ENCODE measurements around the gene SSC5D. TPM values are rescaled to one million over a fixed set of nuclear protein-coding genes. Genes with fewer than 3 reads are reported as not detected.

SSC5D gene
- total and polyA plus RNA-seq, 10 of the 15 experiments (the other 5 are each of a cell fraction or from before 2014, with no cell fraction given) = 0.03 to 0.13 (median 0.05) TPM; not detected in 4

DNA sequence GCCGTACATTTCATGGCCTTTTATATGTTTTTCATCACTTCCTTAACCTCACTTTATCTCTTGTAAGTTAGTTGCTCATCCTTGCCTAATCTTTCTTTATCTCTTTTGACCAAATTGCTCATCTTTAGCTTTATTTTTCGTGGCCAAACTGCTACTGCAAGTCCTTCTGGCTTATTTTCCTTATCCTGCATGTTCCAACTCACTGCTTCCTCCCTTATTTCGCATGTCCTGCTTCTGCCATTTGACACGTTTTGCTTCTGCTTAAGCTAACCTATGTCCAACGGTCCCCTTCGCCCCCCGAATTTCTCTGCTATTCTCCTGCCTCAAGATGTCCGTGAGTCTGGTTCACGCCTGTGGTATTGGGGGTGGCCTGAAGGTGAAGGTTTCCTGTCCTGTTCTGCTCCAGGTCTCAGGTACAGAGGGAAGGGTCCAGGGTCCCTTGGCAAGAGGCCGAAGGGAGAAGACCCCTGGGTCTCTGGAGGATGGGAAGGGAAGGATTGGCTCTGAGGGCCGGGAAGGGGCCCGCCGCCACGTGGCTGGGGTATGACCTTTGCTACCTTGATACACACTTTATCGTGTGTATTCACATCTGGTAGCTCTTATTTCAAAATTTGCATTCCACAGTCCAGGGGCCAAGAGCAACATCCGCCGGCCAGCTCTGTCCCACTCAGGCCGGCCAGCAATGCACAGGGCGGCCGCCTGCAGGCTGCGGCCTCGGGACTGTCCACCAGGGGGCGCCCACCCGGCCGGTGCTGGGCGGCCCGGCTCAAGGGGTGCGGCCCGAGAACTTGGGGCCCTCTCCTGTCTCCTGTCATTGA is 20.8 kb upstream of the SSC5D start (continued):
- TF ChIP-seq DPF2 (IDR thresholded peaks at IDR 0.05) = 0 out of 2 replicates have a peak, but pooled peaks have one; percentile 33

DNA sequence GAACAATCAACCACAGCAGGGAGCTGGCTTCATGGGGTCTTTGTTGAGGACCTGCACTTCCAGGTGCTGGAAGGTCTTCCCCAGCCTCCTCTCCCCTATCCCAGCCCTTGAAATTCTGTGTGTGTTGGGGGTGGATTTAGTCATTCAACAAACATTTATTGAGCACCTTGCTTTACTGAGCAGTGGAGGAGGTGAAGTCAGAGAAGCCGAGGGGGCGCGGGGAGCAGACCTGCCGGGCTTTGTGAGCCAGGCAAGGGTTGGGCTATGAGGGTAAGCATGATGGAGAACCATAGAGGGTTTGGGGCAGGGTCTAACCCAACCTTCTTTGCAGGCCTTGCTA is 20.2 kb upstream of the SSC5D start:
- H2AFZ ChIP-seq (ENCODE audit: control insufficient read depth, low read depth, low read length) = peak overlapping the region; percentile 20; the same call in 1 of the 2 replicates
- no peaks in the 10 kb centered on the region for H3K4me1 ChIP-seq (ENCODE audit: control insufficient read depth, insufficient read depth, low read length)
- CTCF ChIA-PET = interaction anchor here (0.9 to 4.8 kb wide), 18 partner anchors 9 to 794 kb away, joined by 3 to 88 read pairs (median 6); partner anchors contain the start of genes KMT5C, NAT14 and ZNF628
- no peaks in the 10 kb centered on the region for H3K36me3 ChIP-seq (ENCODE audit: control insufficient read depth in 2 of 2, insufficient read depth in 2 of 2, low read length in 1 of 2)
- intact Hi-C loops (cut with micrococcal nuclease; ENCODE audit: unreplicated experiment) = loop anchor here (1.0 to 5.0 kb wide), 2 partner anchors 36 to 164 kb away; no protein-coding TSS in a partner anchor
- WGBS (ENCODE audit: insufficient coverage, insufficient replicate concordance, low lambda C conversion rate, missing lambda C conversion rate) = 0% methylated on average over 4 of the region's 4 CpGs
- SMC1A ChIA-PET (ENCODE audit: uncharacterized antibody, unreplicated experiment) = interaction anchor here (0.6 to 2.3 kb wide), 5 partner anchors 36 to 270 kb away, joined by 3 to 19 read pairs (median 5); partner anchors contain the start of genes NLRP9 and ZNF784
- H3K4me2 ChIP-seq (ENCODE audit: control insufficient read depth, insufficient read depth) = no peak overlapping the region
- H3K27me3 ChIP-seq (replicated peaks in 1 of 2; ENCODE audit: control insufficient read depth in 2 of 2, insufficient read depth in 2 of 2, low read length in 1 of 2) = no peaks in the 10 kb centered on the region
- H3K79me2 ChIP-seq (ENCODE audit: control insufficient read depth, insufficient read depth, low read length) = no peaks in the 10 kb centered on the region
- no peaks in the 10 kb centered on the region for H4K20me1 ChIP-seq (ENCODE audit: control insufficient read depth, insufficient read depth)
- no peak overlapping the region for H3K9ac ChIP-seq (ENCODE audit: control insufficient read depth, insufficient read depth, low read length)
- ATAC-seq = no peak; the same call in 2 of the 3 replicates
- no peak for DNase-seq (ENCODE audit: low read depth, low spot score)
- TF ChIP-seq NR2C2 (IDR thresholded peaks at IDR 0.05; ENCODE audit: borderline replicate concordance, control insufficient read depth, insufficient read length, low read depth) (no peak), PKNOX1 (IDR thresholded peaks at IDR 0.05) (0 out of 2 replicates have a peak, but pooled peaks have one; percentile 8), LARP7 (IDR thresholded peaks at IDR 0.05) (0 out of 2 replicates have a peak, but pooled peaks have one; percentile 47)
- no peaks in the 10 kb centered on the region for H3K9me3 ChIP-seq (replicated peaks; ENCODE audit: control insufficient read depth, insufficient read depth, low read length)
- H3K4me3 ChIP-seq = no peak overlapping the region
- in situ Hi-C loops (cut with MboI) = no loop called here
- POLR2A ChIA-PET = interaction anchor here (0.7 to 2.6 kb wide), 2 partner anchors 8 to 9 kb away, joined by 6 to 8 read pairs; partner anchors contain the start of gene ZNF628
- no peak overlapping the region for H3K27ac ChIP-seq (ENCODE audit: control insufficient read depth, insufficient read depth)
- no peak for FAIRE-seq
- no TSS peak for BruUV-seq (replicated peaks)
- RAD21 ChIA-PET (ENCODE audit: unreplicated experiment) = interaction anchor here (0.8 to 2.8 kb wide), 5 partner anchors 30 to 157 kb away, joined by 3 to 34 read pairs (median 4); partner anchors contain the start of genes ZNF784 and ZNF865

Data from GM12878 (cell line).